ENCODE measurements around the gene TLL2.
"Not testable (repeated sequence)": the region's sequence is repeated elsewhere in the genome, so short reads cannot be mapped to it uniquely, and the experiment has no call there.

The TLL2 gene

GRCh38 chr10:96513698-96514561, at the start of gene TLL2:
TLL2 (minus strand) TSS chr10:96513926; CDS start chr10:96513685, 241 bp downstream.
- peak; percentile 93 for DNase-seq

DNA sequence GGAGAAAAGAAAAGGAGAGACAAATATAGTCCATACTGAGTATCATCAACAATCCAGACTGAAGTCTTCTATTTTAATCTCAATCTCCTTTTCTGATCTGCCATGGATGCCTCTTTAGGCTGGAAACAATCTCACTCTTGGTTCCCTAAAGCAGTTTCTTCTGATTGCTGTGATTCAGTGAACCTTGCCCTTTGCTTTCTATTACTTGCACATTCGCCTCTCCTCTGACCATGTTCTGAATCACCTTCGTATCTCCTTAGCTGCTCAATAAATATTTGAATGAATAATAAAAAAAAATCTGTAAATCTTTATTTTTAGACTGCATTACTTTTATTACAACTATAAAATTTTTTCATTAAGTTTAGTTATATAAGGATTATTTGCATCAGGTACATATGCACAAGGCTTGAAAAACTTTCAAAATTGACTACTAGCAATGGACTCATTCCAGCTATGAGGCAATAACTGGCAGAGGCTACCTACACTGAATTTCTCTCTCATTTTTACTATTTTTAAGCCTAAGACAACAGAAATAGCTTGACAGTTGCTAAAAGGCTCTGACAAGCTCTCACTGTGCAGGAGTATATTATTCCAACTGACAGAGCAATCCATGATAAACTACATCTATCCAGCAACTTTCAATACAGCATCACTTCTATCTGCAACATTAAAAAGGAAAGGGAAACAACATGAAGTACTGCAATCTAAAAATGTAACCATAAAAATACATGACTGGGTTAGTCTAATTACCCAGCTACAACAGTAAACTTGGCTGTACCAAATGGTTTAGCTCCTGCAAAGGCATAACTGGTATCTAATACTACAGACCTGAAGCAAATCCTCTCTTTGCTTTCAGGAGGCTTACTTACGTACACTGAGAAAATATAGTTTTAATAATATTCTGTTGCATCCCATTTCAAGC, 47.5 kb upstream of the TLL2 start:
- DNase-seq = no peak

DNA sequence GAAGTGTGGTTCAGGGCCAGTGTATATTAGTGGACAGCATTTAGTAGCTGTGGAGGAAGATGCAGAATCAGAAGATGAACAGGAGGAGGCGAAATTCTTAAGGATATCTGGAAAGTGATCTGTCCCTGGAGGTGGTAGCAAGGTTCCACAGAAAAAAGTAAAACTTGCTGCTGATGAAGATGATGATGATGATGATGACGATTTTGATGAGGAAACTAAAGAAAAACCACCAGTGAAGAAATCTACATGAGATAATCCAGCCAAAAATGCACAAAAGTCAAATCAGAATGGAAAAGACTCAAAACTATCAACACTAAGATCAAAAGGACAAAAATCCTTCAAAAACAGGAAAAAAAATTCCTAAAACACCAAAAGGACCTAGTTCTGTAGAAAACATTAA, 46.8 kb upstream of the TLL2 start:
- DNase-seq = no peak

DNA sequence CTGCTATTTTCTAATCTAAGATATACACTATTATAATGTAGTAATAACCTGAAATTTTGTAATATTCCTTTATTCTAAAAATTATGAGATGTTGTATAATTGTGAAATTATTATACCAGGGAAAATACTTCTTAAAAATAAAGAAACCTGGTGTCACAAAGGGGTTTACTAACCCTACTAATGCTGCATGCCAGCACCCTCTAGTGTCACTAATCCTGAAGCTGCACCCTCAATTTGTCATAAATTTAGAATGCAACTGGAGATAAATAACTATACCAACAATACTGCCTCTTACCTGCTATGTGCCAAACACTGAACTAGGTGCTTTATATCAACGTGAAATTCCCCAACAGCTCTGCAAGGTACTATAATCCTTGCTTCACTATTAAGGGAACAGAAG, 42.3 kb upstream of the TLL2 start:
- peak; percentile 20 for DNase-seq

DNA sequence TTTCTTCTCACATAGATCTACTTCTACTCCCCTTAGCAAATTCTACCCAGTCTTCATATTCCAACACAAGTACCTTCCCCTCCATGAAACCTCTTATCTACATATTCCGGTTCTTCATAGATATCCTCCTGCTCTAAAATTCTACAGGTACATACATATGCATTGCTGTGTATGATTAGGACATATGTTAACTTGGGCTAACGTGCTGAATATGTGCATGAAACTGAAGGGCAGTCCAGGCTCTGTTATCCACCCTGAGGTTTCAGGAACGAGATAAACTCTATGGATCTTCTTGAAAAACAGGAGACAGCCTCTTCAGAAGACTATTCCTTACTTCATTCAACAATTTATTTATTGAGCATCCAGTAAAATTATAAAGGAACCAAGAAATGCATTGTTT, 41.6 kb upstream of the TLL2 start:
- no peak for DNase-seq

GRCh38 chr10:96548589-96548988, 34.9 kb upstream of the TLL2 start:
- no peak for DNase-seq

DNA sequence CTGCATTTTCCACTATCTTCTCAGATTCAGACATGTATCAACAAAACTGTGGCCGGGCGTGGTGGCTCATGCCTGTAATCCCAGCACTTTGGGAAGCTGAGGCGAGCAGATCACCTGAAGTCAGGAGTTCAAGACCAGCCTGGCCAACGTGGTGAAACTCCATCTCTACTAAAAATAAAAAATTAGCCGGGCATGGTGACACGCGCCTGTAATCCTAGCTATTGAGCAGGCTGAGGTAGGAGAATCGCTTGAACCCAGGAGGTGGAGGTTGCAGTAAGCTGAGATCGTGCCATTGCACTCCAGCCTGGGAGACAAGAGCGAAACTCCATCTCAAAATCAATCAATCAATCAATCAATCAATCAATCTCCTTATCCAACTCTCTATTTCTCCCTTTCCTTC, 31.8 kb upstream of the TLL2 start:
- not testable (repeated sequence) for DNase-seq

DNA sequence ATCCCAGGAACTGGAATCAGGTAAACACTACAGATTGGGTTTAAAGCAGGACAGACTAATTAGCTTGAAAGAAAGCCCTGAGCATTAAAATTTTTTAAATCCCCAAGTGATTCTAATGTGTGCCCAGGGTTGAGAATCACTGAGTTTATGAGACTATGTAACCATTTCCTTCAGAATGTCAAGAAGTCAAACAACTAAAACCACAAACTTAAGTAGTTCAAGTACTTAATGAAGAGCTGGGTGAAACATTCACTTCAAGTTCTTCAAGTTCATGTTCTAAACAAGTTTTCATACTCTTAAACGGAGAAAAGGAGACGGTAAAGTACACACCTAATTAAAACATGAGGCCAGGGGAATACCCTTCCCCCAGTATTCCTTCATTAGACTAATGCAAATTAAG, 28.2 kb upstream of the TLL2 start:
- DNase-seq = no peak

- DNase-seq = no peak
Measured at GRCh38 chr10:96540240-96540639, 26.5 kb upstream of the TLL2 start.

GRCh38 chr10:96538683-96539082, 25.0 kb upstream of the TLL2 start:
- no peak for DNase-seq

GRCh38 chr10:96536129-96536528, 22.4 kb upstream of the TLL2 start:
- DNase-seq = no peak

GRCh38 chr10:96532523-96532922, 18.8 kb upstream of the TLL2 start:
- no peak for DNase-seq

GRCh38 chr10:96529634-96530279, 16.0 kb upstream of the TLL2 start:
- DNase-seq = no peak

DNA sequence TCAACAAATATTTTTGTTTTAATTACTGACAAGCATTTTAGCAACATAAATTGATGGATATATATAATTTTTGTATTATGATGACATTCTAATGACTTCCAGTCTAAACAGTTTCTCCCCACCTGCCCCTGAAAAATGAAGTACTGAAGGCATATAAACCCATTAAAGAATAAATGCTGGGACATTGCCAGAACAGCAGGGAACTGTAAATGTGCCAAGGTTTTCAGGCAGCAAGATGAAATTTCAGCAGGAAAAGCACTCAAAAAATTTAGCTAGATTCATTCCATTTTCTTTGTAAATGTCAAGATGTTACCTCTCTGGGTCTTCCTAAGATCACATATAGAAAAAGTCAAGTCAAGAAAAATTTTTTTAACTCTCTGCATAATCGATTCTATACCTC, 11.0 kb upstream of the TLL2 start:
- DNase-seq = no peak

GRCh38 chr10:96517284-96517683, 3.6 kb upstream of the TLL2 start:
- DNase-seq = no peak

DNA sequence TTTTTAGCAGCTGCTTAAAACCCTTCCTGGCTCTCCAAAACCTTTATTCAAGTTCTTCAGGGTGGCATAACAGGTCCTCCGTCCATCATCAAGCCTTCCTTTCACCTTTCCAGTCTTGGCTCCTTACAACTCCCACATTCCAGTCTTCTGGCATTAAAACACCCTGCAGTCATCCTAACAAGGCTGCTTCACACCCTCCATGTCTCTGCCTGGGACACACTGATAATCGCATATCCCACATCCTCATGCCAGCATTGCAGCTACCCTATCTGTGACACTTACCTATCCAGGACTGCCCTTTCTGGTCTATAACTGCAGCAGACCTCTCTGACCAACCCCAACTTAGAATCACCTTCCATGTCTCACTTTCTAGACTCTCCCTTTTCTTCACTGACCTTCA, 2.6 kb upstream of the TLL2 start:
- DNase-seq = no peak

DNA sequence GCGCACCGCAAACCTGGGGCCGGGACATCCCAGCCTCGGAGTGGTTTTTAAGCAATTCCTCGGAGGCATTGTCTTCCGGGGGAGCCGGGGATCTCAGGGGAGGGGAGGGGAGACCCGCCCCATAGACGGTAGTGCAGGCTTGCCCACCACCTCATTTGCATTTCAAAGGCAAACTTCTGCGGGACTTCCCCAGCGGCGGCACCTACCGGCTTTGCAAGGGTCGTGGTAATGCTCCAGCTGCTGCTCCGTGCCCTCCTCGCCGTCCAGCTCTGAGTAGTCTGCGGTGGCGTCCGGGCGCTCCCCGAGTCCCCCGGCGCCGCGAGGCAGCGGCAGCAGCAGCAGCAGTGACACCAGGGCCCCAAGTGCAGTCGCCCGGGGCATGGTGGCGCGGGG, 425 bp downstream of the TLL2 start:
- DNase-seq = no peak

GRCh38 chr10:96512524-96513304, 1.0 kb downstream of the TLL2 start:
- peak; percentile 70 for DNase-seq

GRCh38 chr10:96511044-96511945, 2.4 kb downstream of the TLL2 start:
- peak; percentile 54 for DNase-seq

DNA sequence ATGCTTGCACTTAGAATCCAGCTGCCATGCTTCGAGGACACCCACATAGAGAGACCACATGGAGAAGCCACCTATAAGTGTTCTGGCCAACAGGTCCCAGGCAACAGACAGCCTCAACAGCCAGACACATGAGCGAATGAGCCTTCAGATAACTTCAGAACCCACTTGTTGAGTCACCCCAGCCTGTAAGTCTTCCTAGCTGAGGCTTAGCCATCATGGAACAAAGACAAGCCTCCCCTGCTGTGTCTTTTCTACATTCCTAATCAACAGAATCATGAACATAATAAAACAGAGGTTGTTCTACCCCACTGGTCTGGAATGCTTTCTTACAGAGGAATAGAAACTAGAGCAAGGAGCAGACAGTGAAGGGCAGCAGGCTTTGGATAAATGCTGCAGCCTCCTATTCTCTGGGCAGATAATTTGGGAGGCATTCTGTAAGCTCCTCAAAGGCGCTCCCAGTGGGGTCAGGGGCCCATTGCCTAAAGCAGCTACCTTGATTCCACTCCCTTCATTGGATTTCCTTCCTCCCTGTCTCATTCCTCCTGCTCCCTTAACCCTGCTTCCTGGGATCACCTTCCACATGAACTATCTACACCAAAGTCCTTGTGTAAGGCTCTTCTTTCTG, 4.6 kb downstream of the TLL2 start:
- DNase-seq = peak; percentile 14

DNA sequence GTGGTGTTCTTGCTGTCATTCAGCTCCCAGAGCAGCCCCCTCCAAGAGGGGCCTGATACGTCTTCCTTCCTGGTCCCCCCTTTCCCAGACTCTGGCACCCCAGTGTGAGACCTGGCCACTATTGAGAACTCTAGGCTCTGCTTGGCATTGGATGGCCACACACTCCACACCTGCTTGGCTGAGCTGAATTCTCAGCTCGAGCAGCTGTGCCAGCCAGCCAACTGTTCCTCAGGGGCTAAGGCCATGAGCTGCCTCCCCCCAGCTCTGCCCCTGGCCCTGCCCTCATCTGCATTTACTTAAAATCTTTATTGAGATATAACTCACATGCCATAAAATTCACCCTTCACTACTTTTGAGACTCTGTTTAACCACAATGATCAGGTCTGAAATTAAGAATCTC, 6.7 kb downstream of the TLL2 start:
- no peak for DNase-seq

Data from eye (tissue), 1 donor.